GM18526 (cell line): ENCODE data around the gene MEN1.

Experiments used
- POLR2A ChIP-seq: IDR thresholded peaks from 3 replicates; pipeline ENCODE4 v1.6.1; 2011; ENCODE audit not compliant: insufficient read length; ENCODE audit errors: extremely low read depth

MEN1 gene

GRCh38 chr11:64759131-64759721, 51.1 kb downstream of the MEN1 start:
- no peak for TF ChIP-seq POLR2A

DNA sequence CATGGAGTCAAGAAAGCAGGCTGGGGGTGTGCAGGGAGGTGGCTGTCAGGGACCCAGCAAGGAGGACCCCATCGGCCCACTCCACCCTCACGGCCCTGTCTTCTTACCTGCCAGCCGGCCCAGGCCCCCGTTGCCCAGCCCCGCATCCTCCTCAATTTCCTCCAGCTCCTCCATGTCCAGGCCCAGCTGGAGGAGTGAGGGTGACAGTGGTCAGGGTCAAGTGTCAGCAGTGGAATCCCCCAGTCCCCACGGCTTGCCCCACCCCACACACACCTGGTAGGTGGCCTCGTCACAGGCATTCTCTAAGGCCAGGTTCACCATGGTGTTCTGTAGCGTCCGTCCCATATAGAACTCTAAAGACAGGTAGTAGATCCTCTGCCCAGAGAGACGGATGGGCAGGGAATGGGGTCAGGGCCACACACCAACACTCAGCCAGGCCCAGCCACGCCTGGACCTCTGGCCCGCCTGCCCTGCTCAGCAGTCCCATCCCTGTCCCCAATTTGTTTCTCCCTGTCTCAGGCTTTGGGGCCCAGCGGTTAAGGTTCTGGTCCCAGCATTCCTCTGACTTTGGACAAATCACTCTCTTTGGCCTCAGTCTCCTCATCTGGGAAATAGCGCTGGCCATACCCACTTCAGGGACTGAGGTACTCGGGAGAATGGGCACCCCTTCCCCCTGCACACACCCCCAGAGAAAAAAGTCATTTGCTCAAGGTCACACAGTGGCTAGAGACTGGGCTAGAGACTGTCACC, 51.8 kb downstream of the MEN1 start:
- no peak for TF ChIP-seq POLR2A

GRCh38 chr11:64757549-64758329, 52.6 kb downstream of the MEN1 start:
- TF ChIP-seq POLR2A, result no peak

DNA sequence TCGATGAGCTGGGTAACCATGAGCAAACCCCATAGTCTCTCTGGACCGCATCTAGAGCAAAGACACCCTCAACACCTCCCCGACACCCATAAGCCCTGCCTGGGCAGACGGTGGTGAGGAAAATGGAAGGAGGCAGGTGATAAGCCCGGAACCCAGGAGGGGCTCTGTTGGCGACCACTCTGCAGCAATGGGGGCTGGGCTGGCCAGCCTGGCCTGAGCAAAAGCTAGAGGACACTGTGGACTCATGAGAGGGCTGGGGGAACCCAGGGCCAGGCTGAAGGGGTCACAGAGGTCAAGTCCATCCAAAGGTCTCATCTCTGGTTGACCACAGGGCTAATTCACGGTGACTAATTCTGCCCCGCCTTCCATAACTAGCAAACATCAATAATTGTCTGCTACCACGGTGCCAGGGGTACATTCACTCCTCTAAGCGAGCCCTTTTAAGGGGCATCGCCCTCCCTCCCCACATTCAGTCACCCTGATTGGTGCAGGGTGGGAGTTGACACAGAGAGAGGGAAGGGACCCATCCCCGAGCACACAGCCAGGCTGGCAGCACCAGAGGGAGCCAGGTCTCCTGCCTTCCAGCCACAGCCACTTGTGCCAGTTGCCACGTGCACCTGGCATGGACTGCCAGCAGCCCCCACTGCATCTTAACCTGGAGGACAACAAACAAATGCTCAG, 54.5 kb downstream of the MEN1 start:
- no peak for TF ChIP-seq POLR2A

DNA sequence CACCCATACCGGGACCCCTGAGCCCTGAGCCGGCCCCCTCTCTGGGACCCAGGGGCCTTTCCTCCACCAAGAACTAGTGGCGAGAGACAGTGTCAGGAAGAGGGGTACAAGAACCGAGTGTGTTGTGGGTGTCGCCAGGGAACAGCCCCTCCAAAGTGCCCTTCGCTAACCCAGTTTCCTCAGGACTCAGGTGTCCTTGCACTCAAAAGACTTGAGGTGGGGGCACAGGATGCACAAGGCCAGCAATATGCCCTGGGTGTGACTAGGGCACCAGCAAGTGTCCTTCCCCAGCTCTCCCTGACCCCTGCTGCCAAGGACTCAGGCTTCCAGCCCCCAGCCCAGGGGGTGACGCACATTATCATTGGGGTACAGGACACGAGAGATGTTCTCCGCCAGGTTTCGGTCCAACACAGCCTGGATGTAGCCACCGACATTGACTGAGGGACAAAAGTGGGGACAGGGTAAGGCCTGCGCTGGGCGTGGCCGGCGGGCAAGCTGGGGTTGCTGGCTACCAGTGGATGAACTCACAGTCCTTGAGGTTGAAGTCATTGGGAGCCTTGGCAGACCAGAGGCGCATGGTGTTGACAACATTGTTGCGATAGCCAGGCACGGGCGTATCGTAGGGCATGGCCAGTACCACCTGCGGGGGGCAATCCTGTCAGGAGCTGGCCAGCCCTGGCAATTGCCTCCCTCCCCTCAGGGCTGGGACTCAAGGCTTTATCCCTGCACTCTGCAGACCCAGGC, 55.3 kb downstream of the MEN1 start:
- no peak for TF ChIP-seq POLR2A

- no peak for TF ChIP-seq POLR2A
Observed at GRCh38 chr11:64754124-64754918, 56.0 kb downstream of the MEN1 start.
